ENCODE data around the gene TES. TPM values are rescaled to one million over a fixed set of nuclear protein-coding genes. Genes with fewer than 3 reads are reported as not detected.

Gene TES
- total RNA-seq, 1 experiment from 2014 or later = 120 TPM

- H3K79me2 ChIP-seq (ENCODE audit: low read length) = peaks cover 96% of the 10 kb centered on the region
- peak overlapping the region; percentile 94 for H3K4me2 ChIP-seq (ENCODE audit: low read length)
- H3K36me3 ChIP-seq (ENCODE audit: low read depth, low read length) = no peaks in the 10 kb centered on the region; the same call in 1 of the 2 replicates
- peak overlapping the region; percentile 80 for H3K9ac ChIP-seq (ENCODE audit: low read length)
- TF ChIP-seq EZH2phosphoT487 (IDR thresholded peaks at IDR 0.05; ENCODE audit: borderline replicate concordance, low read length) (no peak), EZH2 (IDR thresholded peaks at IDR 0.05; ENCODE audit: low read length, unreplicated experiment) (no peak), CTCF (conservative IDR thresholded peaks at IDR 0.05; ENCODE audit: low read depth, low read length) (no peak)
- ChIA-PET POLR2A (ENCODE audit: unreplicated experiment) (interaction anchor here (0.6 to 1.9 kb wide), 5 partner anchors 9 to 469 kb away, joined by 3 to 13 read pairs (median 6); no protein-coding TSS in a partner anchor), CTCF (interaction anchor here (1.0 to 1.5 kb wide), 2 partner anchors 38 to 46 kb away, joined by 4 to 10 read pairs; no protein-coding TSS in a partner anchor)
- peaks cover 64% of the 10 kb centered on the region for H3K4me1 ChIP-seq (ENCODE audit: insufficient read depth, low read length)
- ATAC-seq (peak; percentile 76), DNase-seq (peak; percentile 98)
- H3K4me3 ChIP-seq (ENCODE audit: low read length) = peak overlapping the region; percentile 60
- H4K20me1 ChIP-seq (ENCODE audit: low read length) = peaks cover 83% of the 10 kb centered on the region
- no peaks in the 10 kb centered on the region for H3K9me3 ChIP-seq (ENCODE audit: low read length)
- intact Hi-C loops (cut with micrococcal nuclease) = loop anchor here (1.0 kb wide), 2 partner anchors 9 to 14 kb away; no protein-coding TSS in a partner anchor
- H3K9me2 ChIP-seq (replicated peaks; ENCODE audit: low read length) = no peaks in the 10 kb centered on the region
- H2AFZ ChIP-seq (ENCODE audit: low read length) = no peak overlapping the region
- peaks cover 12% of the 10 kb centered on the region for H3F3A ChIP-seq (ENCODE audit: low read length, unreplicated experiment)
- H3K27ac ChIP-seq (ENCODE audit: low read length) = peak overlapping the region; percentile 97
- no TSS peak for BruUV-seq (replicated peaks)
- H3K27me3 ChIP-seq (ENCODE audit: low read length) = no peaks in the 10 kb centered on the region
Observed at GRCh38 chr7:116218051-116218645, 7.8 kb downstream of the TES start.

GRCh38 chr7:116218747-116219146 lies 8.4 kb downstream of the TES start:
- BruUV-seq (replicated peaks) = no TSS peak

More at GRCh38 chr7:116218747-116219146, 8.4 kb downstream of the TES start:
- Histone ChIP-seq H3K36me3 (ENCODE audit: low read depth, low read length) (no peaks in the 10 kb centered on the region; the same call in 1 of the 2 replicates), H3K9me3 (ENCODE audit: low read length) (no peaks in the 10 kb centered on the region), H4K20me1 (ENCODE audit: low read length) (peaks cover 83% of the 10 kb centered on the region), H3K27me3 (ENCODE audit: low read length) (no peaks in the 10 kb centered on the region), H3K79me2 (ENCODE audit: low read length) (peaks cover 96% of the 10 kb centered on the region), H3K4me1 (ENCODE audit: insufficient read depth, low read length) (peaks cover 58% of the 10 kb centered on the region), H3F3A (ENCODE audit: low read length, unreplicated experiment) (peaks cover 12% of the 10 kb centered on the region), H3K4me2 (ENCODE audit: low read length) (peak overlapping the region; percentile 82), H2AFZ (ENCODE audit: low read length) (no peak overlapping the region), H3K4me3 (ENCODE audit: low read length) (peak overlapping the region; percentile 46), H3K27ac (ENCODE audit: low read length) (peak overlapping the region; percentile 97), H3K9ac (ENCODE audit: low read length) (peak overlapping the region; percentile 38), H3K9me2 (replicated peaks; ENCODE audit: low read length) (no peaks in the 10 kb centered on the region)
- ATAC-seq = peak; percentile 1
- CTCF ChIA-PET = no interaction called here
- TF ChIP-seq EZH2 (IDR thresholded peaks at IDR 0.05; ENCODE audit: low read length, unreplicated experiment) (no peak), CTCF (conservative IDR thresholded peaks at IDR 0.05; ENCODE audit: low read depth, low read length) (no peak), EZH2phosphoT487 (IDR thresholded peaks at IDR 0.05; ENCODE audit: borderline replicate concordance, low read length) (no peak)
- POLR2A ChIA-PET (ENCODE audit: unreplicated experiment) = interaction anchor here (0.6 to 1.9 kb wide), 2 partner anchors 12 to 469 kb away, joined by 6 to 13 read pairs; no protein-coding TSS in a partner anchor
- no peak for DNase-seq
- intact Hi-C loops (cut with micrococcal nuclease) = loop anchor here (1.0 kb wide), 2 partner anchors 9 to 14 kb away; no protein-coding TSS in a partner anchor
